ENCODE data around the gene CRISP1. TPM values are rescaled to one million over a fixed set of nuclear protein-coding genes. Genes with fewer than 3 reads are reported as not detected.

Gene CRISP1
- total and polyA plus RNA-seq, 9 of the 15 experiments (the other 6 are each of a cell fraction or from before 2014, with no cell fraction given): not detected

DNA sequence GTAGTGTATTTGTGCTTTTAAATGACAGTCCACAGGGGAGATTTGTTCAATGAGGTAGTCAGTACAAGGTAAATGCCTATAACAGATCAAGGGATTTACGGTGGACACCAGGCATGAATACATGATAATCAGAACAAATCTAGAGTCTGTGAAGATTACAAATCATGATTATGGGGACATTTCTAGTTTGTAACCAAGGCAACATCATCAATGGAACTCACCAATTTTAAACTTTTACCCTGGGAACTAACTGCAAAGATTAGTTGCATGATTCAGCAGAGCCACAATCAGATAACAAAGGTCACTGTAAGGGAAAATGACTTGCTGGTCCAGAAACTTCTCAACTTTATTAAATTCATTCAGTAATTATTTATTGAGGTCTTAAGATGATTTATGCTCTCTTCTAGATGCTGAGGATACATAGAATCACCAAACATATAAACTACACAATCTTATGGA is at the start of gene CRISP1 (continued):
- TF ChIP-seq ILF3 (IDR thresholded peaks at IDR 0.05; ENCODE audit: borderline replicate concordance) (no peak), MYBL2 (IDR thresholded peaks at IDR 0.05; ENCODE audit: low read depth) (peak; percentile 51), MYBL2 (CRISPR knock-in tag; IDR thresholded peaks at IDR 0.05; ENCODE audit: borderline replicate concordance) (no peak), MCM5 (IDR thresholded peaks at IDR 0.05; ENCODE audit: low read depth) (no peak), KLF16 (IDR thresholded peaks at IDR 0.05) (no peak), ZBTB7A (IDR thresholded peaks at IDR 0.05; ENCODE audit: borderline replicate concordance, control insufficient read depth, low read depth, low read length) (no peak), NFXL1 (CRISPR knock-in tag; IDR thresholded peaks at IDR 0.05) (no peak), HEY1 (CRISPR knock-in tag; IDR thresholded peaks at IDR 0.05; ENCODE audit: borderline replicate concordance) (no peak), DACH1 (IDR thresholded peaks at IDR 0.05; ENCODE audit: partially characterized antibody) (no peak), MAFG (tag; conservative IDR thresholded peaks at IDR 0.05) (peak; percentile 85)
- TF ChIP-seq, protein P1, sequence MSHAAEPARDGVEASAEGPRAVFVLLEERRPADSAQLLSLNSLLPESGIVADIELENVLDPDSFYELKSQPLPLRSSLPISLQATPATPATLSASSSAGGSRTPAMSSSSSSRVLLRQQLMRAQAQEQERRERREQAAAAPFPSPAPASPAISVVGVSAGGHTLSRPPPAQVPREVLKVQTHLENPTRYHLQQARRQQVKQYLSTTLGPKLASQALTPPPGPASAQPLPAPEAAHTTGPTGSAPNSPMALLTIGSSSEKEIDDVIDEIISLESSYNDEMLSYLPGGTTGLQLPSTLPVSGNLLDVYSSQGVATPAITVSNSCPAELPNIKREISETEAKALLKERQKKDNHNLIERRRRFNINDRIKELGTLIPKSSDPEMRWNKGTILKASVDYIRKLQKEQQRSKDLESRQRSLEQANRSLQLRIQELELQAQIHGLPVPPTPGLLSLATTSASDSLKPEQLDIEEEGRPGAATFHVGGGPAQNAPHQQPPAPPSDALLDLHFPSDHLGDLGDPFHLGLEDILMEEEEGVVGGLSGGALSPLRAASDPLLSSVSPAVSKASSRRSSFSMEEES (CRISPR knock-in tag; IDR thresholded peaks at IDR 0.05): no peak
- TF ChIP-seq, protein P2, sequence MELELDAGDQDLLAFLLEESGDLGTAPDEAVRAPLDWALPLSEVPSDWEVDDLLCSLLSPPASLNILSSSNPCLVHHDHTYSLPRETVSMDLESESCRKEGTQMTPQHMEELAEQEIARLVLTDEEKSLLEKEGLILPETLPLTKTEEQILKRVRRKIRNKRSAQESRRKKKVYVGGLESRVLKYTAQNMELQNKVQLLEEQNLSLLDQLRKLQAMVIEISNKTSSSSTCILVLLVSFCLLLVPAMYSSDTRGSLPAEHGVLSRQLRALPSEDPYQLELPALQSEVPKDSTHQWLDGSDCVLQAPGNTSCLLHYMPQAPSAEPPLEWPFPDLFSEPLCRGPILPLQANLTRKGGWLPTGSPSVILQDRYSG (tag; conservative IDR thresholded peaks at IDR 0.05; ENCODE audit: low read depth): no peak
- TF ChIP-seq, protein P3, sequence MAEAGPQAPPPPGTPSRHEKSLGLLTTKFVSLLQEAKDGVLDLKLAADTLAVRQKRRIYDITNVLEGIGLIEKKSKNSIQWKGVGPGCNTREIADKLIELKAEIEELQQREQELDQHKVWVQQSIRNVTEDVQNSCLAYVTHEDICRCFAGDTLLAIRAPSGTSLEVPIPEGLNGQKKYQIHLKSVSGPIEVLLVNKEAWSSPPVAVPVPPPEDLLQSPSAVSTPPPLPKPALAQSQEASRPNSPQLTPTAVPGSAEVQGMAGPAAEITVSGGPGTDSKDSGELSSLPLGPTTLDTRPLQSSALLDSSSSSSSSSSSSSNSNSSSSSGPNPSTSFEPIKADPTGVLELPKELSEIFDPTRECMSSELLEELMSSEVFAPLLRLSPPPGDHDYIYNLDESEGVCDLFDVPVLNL (CRISPR knock-in tag; IDR thresholded peaks at IDR 0.05; ENCODE audit: low read depth): no peak
- TF ChIP-seq, protein P4, sequence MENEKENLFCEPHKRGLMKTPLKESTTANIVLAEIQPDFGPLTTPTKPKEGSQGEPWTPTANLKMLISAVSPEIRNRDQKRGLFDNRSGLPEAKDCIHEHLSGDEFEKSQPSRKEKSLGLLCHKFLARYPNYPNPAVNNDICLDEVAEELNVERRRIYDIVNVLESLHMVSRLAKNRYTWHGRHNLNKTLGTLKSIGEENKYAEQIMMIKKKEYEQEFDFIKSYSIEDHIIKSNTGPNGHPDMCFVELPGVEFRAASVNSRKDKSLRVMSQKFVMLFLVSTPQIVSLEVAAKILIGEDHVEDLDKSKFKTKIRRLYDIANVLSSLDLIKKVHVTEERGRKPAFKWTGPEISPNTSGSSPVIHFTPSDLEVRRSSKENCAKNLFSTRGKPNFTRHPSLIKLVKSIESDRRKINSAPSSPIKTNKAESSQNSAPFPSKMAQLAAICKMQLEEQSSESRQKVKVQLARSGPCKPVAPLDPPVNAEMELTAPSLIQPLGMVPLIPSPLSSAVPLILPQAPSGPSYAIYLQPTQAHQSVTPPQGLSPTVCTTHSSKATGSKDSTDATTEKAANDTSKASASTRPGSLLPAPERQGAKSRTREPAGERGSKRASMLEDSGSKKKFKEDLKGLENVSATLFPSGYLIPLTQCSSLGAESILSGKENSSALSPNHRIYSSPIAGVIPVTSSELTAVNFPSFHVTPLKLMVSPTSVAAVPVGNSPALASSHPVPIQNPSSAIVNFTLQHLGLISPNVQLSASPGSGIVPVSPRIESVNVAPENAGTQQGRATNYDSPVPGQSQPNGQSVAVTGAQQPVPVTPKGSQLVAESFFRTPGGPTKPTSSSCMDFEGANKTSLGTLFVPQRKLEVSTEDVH (IDR thresholded peaks at IDR 0.05; ENCODE audit: low read depth, partially characterized antibody): no peak
- TF ChIP-seq, protein P5, sequence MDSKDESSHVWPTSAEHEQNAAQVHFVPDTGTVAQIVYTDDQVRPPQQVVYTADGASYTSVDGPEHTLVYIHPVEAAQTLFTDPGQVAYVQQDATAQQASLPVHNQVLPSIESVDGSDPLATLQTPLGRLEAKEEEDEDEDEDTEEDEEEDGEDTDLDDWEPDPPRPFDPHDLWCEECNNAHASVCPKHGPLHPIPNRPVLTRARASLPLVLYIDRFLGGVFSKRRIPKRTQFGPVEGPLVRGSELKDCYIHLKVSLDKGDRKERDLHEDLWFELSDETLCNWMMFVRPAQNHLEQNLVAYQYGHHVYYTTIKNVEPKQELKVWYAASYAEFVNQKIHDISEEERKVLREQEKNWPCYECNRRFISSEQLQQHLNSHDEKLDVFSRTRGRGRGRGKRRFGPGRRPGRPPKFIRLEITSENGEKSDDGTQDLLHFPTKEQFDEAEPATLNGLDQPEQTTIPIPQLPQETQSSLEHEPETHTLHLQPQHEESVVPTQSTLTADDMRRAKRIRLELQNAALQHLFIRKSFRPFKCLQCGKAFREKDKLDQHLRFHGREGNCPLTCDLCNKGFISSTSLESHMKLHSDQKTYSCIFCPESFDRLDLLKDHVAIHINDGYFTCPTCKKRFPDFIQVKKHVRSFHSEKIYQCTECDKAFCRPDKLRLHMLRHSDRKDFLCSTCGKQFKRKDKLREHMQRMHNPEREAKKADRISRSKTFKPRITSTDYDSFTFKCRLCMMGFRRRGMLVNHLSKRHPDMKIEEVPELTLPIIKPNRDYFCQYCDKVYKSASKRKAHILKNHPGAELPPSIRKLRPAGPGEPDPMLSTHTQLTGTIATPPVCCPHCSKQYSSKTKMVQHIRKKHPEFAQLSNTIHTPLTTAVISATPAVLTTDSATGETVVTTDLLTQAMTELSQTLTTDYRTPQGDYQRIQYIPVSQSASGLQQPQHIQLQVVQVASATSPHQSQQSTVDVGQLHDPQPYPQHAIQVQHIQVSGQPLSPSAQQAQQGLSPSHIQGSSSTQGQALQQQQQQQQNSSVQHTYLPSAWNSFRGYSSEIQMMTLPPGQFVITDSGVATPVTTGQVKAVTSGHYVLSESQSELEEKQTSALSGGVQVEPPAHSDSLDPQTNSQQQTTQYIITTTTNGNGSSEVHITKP (IDR thresholded peaks at IDR 0.05; ENCODE audit: partially characterized antibody): no peak
- TF ChIP-seq, protein P6, sequence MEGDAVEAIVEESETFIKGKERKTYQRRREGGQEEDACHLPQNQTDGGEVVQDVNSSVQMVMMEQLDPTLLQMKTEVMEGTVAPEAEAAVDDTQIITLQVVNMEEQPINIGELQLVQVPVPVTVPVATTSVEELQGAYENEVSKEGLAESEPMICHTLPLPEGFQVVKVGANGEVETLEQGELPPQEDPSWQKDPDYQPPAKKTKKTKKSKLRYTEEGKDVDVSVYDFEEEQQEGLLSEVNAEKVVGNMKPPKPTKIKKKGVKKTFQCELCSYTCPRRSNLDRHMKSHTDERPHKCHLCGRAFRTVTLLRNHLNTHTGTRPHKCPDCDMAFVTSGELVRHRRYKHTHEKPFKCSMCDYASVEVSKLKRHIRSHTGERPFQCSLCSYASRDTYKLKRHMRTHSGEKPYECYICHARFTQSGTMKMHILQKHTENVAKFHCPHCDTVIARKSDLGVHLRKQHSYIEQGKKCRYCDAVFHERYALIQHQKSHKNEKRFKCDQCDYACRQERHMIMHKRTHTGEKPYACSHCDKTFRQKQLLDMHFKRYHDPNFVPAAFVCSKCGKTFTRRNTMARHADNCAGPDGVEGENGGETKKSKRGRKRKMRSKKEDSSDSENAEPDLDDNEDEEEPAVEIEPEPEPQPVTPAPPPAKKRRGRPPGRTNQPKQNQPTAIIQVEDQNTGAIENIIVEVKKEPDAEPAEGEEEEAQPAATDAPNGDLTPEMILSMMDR (IDR thresholded peaks at IDR 0.05 in 2 of 3, conservative IDR thresholded peaks at IDR 0.05 in 1 of 3; ENCODE audit: insufficient read depth in 2 of 3, low read depth in 1 of 3, low read length in 3 of 3): no peak

All from K562 (cell line).